HG03558 (cell line): ENCODE data around the gene MEGF11.

Experiments
- ATAC-seq: cut with Tn5 transposase; IDR thresholded peaks from one replicate; pipeline ENCODE4 v1.9.1; 2021; ENCODE audit warnings: moderate number of reproducible peaks; ENCODE audit not compliant: unreplicated experiment; ENCODE audit errors: extremely low read depth

MEGF11 gene

GRCh38 chr15:65916664-65917406, 336.7 kb downstream of the MEGF11 start:
- no peak for ATAC-seq

GRCh38 chr15:65916041-65916663, 337.4 kb downstream of the MEGF11 start:
- no peak for ATAC-seq

DNA sequence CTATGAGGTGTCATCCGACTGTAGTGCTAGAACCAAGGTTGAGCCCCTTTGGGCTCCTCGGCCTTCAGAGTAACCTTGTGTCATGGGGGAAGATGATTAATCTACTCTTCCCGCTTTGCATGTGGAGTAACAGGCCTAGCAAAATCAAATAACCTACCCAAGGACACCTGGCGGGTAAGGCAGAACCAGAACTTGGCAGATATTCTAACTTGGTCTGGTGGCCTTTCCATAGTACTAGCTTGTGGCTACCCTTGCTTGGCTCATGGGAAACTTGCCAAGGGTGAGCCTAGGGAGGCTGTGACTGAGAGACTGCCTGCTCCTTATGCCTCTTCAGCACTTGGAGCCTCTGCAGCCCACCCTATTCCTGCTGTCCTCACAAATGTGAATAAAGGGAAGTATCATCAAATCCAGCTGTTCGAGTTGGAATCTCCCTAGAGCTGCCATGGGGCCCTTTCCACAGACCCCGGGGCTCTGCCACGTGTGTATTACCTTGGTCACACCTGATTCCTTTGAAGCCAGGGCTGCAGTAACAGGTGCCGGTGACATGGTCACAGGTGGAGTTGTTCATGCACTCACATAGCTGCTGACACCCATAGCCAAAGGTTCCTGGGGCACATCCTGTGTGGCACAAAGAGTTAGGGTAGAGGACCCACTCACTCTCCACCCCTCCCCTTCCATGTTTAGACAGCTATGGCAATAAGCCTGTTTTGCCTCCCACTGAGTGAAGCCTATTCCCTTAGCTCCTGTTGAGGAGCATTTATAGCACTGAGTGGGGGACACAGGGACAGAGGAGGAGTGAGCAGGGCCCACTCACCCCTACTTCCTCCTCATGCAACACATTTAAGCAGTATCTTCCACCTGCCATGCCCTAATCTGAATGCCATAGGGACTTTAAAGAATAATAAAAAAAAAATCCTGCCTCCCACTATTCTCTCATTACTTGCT, 338.3 kb downstream of the MEGF11 start:
- no peak for ATAC-seq

- no peak for ATAC-seq
Observed at GRCh38 chr15:65914386-65914785, 339.2 kb downstream of the MEGF11 start.

GRCh38 chr15:65913631-65914199, 339.8 kb downstream of the MEGF11 start:
- no peak for ATAC-seq

GRCh38 chr15:65912235-65912634, 341.3 kb downstream of the MEGF11 start:
- no peak for ATAC-seq

GRCh38 chr15:65910341-65910740, 343.2 kb downstream of the MEGF11 start:
- ATAC-seq, result no peak

DNA sequence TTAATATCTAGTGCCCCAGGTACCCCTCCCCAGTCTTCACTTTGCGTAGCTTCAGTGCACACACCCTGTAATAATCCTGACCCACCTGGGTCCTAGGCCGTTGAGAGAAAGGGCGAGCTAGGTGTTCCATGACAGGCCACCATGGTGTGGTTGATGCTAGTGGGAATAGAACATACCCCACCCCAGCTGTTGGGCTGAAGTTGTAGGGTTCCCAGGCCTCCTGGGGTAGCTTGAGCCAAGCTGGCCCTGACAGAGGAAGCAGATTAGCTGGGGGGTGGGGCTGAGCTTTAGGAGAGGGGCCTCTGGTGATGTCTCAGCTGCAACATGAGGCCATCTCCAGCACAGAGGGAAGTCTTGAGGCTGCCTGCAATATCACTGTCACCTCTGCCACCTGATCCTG, 343.7 kb downstream of the MEGF11 start:
- no peak for ATAC-seq

- ATAC-seq, result no peak
Observed at GRCh38 chr15:65908876-65909275, 344.7 kb downstream of the MEGF11 start.

- ATAC-seq, result no peak
Observed at GRCh38 chr15:65907661-65908060, 345.9 kb downstream of the MEGF11 start.

DNA sequence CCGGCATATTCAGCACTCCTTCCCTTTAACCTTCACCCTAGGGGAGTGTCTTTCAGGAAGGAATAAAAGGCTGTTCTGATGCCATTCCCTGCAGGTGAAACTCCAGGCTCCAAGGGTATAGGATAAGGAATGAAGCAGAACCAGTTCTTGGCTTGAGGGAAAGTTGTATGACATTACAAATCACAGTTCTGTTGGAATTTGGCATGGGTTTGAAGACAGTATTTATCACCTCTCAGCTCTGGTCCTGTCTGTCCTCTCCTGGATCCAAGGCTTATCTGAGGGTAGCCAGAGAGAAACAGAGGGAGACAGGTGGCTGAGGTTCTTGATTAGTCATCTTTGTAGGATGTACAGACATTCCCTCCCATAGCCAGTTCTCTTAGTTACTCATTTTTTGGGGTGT, 347.2 kb downstream of the MEGF11 start:
- no peak for ATAC-seq

GRCh38 chr15:65904301-65904700, 349.2 kb downstream of the MEGF11 start:
- no peak for ATAC-seq

DNA sequence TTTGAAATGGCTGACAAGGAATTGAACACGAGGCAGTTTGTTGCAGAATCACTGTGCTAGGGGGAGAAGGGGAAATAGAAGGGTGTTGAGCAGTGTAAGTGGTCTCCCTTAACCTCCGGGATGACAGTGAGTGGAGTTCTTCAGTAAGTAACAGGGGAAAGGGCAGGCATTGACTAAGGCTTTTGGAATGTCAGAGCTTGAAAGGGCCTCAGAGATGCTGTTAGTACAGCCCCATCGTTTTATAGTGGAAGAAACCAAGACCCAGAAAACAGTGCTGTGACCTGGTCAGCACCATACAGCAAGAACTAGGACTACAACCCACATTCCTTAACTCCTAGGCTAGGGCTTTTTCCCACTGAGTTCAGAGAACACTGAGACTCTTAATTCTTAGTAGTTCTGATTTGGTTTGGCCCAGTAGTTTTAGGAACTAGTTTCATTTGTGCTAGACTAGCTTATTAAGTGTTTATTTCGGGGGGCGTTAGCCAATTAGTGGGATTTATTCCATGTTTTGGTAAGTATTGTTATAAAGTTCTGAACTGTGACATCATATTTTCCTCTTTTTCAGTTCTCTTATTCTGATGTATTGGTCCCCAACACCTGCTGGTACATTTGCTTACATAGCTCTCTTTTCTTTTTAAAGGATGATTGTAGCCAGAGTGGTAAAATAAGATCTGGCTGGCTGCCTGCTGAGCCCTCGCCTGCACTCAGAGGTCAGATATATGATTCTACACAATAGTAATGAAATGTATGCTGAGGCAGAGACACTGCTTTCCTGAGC, 350.1 kb downstream of the MEGF11 start:
- no peak for ATAC-seq

- no peak for ATAC-seq
Observed at GRCh38 chr15:65902373-65902772, 351.2 kb downstream of the MEGF11 start.

GRCh38 chr15:65901836-65902235, 351.7 kb downstream of the MEGF11 start:
- ATAC-seq, result no peak

GRCh38 chr15:65901336-65901735, 352.2 kb downstream of the MEGF11 start:
- ATAC-seq, result no peak

DNA sequence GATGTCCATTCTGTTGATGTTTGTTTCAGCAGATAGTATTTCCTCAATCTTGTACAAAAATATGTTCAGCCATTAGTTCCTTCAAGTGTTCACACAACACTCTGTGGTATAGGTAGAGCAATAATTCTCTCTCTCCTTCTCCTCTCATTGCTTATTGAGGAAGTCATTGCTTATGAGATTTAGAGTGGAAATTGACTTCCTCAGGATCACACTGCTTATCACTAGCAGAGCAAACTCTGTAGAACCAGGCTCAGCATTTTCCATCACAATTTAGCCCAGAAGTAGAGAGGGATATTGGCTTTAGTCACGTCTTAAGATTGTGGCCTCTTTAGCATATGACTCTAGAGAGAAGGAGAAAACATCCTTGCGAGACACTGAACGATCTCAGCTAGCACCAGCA, 353.1 kb downstream of the MEGF11 start:
- no peak for ATAC-seq

GRCh38 chr15:65896236-65896635, 357.3 kb downstream of the MEGF11 start:
- ATAC-seq, result no peak

DNA sequence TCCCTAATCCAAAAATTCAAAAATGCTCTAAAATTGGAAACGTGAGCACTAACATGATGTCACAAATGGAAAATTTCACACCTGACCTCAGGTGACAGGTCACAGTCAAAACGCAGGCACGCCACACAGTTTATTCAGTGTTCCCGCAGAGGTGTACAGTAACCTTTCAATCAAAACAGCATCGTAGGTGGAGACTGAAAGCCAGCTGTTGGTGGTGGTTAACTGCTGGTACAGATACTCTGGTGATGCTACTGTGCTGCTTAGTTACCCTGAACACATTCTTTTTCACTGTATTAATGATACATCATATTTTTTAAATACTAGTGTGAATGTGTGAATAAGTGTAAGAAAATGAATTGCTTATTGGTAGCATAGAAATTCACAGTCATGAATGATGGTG, 360.5 kb downstream of the MEGF11 start:
- no peak for ATAC-seq

- ATAC-seq, result no peak
Observed at GRCh38 chr15:65888981-65889380, 364.6 kb downstream of the MEGF11 start.
